HTERT RPE-1 (cell line): Measurements from ENCODE around the gene IGSF5.
"Not testable (repeated sequence)": the region's sequence is repeated elsewhere in the genome, so short reads cannot be mapped to it uniquely, and the experiment has no call there.

Experiments used
- in situ Hi-C: fragments of 300-500 bp; cut with MboI; formaldehyde crosslinking; loops from 4 replicates; pipeline ENCODE4 v1.14.3; 2020; ENCODE audit warnings: low sequenced_read_pairs

IGSF5 gene

GRCh38 chr21:39744883-39745282, at the start of gene IGSF5:
IGSF5 (plus strand) TSS chr21:39745183; CDS start chr21:39745510, 327 bp downstream.
- in situ Hi-C loops, result not testable (repeated sequence)

GRCh38 chr21:39696196-39696595, 48.8 kb upstream of the IGSF5 start:
- in situ Hi-C loops, result no loop called here

DNA sequence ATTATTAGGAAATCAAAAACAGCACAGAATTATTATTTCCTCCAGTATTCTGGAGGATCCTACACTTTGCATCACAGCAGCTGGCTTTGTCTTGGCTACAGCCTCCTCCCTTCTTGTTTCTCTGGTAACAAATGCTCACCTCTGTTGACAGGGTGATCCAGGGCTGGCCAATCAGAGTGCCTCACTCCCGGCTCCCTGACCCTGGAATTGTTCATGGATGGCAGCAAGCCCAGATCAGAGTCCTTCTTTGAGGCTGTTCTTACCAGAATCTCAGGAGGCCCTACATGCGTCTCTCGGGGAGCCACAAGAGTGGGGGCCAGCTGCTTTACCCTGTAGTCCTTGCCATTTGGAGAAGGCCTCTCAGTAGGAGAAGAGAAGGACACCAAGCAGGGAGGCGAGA, 48.4 kb upstream of the IGSF5 start:
- in situ Hi-C loops, result no loop called here

GRCh38 chr21:39700318-39700717, 44.7 kb upstream of the IGSF5 start:
- in situ Hi-C loops, result loop anchor here (25.0 kb wide), 1 partner anchor 188 kb away; no protein-coding TSS in a partner anchor

DNA sequence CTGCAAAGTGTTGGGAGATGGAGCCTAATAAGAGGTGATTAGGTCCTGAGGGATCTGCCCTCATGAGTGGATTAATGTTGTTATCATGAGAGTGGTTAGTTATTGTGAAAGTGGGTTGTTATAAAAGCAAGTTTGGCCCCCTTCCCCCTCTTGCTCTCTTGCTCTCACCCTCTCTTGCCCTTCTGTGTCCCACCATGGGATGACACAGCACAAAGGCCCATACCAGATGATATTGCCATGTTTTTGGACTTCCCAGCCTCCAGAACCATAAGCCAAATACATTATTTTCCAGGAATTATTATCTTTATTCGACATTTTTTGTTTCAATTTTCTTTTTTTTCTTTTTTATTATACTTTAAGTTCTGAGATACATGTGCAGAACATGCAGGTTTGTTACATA, 41.4 kb upstream of the IGSF5 start:
- in situ Hi-C loops, result loop anchor here (25.0 kb wide), 1 partner anchor 191 kb away; no protein-coding TSS in a partner anchor

GRCh38 chr21:39705849-39706248, 39.1 kb upstream of the IGSF5 start:
- in situ Hi-C loops, result loop anchor here (25.0 kb wide), 1 partner anchor 194 kb away; no protein-coding TSS in a partner anchor

DNA sequence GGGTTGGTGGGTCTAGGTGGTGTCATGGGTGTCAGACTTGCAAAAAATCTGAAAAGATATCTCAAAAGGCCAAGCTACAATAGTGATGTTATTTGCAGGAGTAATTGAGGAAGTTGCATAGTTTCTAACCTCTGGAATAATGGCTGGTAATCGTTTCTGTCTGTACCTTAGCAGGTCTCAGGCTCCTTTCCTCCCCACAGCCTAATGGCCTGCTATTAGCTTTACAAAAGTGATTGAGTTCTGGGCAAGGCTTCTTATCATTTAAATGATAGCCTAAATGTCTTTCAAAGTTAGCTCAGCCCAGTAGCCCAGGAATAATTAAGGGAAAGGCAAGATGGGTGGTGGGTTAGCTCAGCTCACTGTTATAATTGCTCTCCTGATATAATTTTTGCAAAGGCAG, 37.7 kb upstream of the IGSF5 start:
- in situ Hi-C loops, result loop anchor here (25.0 kb wide), 1 partner anchor 195 kb away; no protein-coding TSS in a partner anchor

- in situ Hi-C loops, result loop anchor here (25.0 kb wide), 1 partner anchor 199 kb away; no protein-coding TSS in a partner anchor
These were observed 34.1 kb upstream of the IGSF5 start for GRCh38 chr21:39710866-39711265.

- in situ Hi-C loops, result loop anchor here (25.0 kb wide), 1 partner anchor 200 kb away; no protein-coding TSS in a partner anchor
These were observed 32.7 kb upstream of the IGSF5 start for GRCh38 chr21:39712273-39712672.

GRCh38 chr21:39712976-39713375, 32.0 kb upstream of the IGSF5 start:
- in situ Hi-C loops, result loop anchor here (25.0 kb wide), 1 partner anchor 201 kb away; no protein-coding TSS in a partner anchor

DNA sequence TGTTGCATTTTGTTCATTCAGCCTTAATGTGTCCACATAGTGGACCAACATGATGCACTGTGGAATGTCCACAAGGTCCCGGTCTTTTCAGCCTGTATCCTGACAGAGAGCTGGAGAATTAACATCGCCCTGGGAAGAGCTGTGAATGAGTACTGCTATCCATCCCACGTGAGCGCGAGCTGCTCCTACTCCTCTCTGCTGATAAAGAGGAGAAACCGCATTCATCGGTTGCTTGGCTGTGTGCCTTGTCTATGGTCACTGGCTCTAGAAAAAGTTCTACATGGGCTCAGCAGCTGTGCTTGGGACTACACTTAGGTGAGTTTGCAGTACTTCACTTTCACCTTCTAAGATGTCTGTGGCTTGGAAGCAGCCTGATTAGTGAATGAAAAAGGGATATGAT, 31.1 kb upstream of the IGSF5 start:
- in situ Hi-C loops, result loop anchor here (25.0 kb wide), 1 partner anchor 202 kb away; no protein-coding TSS in a partner anchor

GRCh38 chr21:39714331-39714730, 30.7 kb upstream of the IGSF5 start:
- in situ Hi-C loops, result loop anchor here (25.0 kb wide), 1 partner anchor 202 kb away; no protein-coding TSS in a partner anchor

DNA sequence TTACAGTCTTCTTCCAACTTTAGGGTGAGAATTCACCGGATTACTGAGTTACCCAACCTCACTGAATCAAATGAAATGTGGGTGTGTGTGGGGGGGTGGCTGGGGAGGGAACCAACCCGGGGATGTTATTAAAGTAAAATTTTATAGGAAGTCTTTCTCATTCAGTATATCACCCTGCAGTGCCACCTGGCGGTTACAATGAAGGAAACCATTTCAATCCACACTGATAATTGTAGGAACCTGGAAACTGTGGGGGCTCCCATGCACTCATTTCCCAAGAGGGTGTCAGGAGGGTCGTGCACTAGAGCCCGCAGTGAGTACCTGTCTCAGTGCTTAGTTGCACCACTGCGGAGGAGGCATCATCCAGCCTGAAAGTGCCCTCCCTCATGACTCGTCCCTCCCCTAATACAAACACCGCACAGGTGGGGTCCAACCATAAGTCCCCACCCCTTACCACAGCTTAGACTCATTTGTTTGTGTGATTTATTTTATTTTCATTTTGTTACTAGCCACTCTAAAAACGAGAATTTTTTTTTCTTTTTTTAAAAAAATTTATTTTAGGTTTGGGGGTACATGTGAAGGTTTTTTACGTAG, 29.1 kb upstream of the IGSF5 start:
- in situ Hi-C loops, result loop anchor here (25.0 kb wide), 1 partner anchor 204 kb away; no protein-coding TSS in a partner anchor

DNA sequence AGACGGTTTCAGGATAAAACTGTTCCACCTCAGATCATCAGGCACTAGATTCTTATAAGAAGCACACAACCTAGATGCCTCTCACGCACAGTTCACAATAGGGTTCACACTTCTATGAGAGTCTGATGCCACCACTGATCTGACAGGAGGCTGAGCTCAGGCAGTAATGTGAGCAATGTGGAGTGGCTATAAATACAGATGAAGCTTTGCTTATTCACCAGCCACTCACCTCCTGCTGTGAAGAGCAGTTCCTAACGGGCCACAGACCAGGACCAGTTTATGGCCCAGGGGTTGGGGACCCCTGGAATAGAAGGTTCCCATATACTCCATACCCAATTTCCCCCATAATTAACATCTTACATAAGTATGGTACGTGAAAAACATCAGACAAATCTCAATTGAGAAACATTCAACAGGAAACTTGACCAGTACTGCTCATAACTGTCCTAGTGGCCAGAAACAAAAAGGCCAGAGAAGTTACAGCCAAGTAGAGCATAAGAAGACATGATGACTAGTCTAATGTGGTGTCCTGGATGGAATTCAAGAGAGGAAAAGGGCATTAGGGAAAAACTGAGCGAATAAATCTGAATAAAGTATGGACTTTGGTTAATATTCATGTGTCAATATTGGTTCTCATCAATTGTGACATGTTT, 24.7 kb upstream of the IGSF5 start:
- in situ Hi-C loops, result loop anchor here (25.0 kb wide), 1 partner anchor 208 kb away; no protein-coding TSS in a partner anchor

DNA sequence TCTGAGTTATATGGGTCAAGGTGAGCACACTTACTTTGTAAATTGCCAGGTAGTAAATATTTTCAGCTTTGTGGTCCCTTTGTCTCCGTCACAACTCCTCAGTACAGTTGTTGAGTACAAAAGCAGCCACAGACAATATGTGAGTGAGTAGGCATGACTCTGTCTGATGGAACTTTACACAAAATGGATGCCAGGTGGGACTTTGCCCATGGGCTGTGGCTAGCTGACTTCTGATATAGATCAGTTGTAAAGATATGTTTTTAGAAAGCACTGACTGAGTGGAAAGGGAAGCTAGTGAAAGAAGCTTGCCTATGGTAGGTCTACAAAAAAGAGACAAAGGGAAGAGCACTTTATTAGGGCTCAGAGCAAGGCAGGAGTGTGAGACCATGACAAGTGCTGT, 23.1 kb upstream of the IGSF5 start:
- in situ Hi-C loops, result loop anchor here (25.0 kb wide), 1 partner anchor 210 kb away; no protein-coding TSS in a partner anchor

DNA sequence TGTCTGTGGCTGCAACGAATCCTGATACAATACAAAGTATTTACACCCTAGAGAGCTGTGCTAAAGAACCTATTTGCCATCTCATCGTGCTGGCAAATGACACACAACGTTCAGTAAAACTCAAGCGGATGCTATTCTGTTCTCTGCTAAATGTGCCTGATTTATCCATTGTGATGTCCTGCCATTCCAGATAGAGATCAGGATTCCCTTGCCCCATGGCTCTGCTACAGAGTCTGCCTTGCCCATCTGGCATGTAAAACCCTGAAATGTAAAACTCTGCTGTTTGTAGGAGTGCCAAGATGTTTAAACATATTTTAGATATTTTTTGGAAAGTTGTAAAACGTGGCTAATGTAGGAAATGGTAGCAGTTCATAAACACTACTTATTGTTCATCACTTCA, 20.0 kb upstream of the IGSF5 start:
- in situ Hi-C loops, result loop anchor here (25.0 kb wide), 1 partner anchor 213 kb away; no protein-coding TSS in a partner anchor

- in situ Hi-C loops, result no loop called here
These were observed 18.9 kb upstream of the IGSF5 start for GRCh38 chr21:39726133-39726532.

GRCh38 chr21:39727401-39728120, 17.4 kb upstream of the IGSF5 start:
- in situ Hi-C loops, result no loop called here

- in situ Hi-C loops, result no loop called here
These were observed 16.6 kb upstream of the IGSF5 start for GRCh38 chr21:39728341-39728740.

GRCh38 chr21:39730418-39731157, 14.4 kb upstream of the IGSF5 start:
- in situ Hi-C loops, result no loop called here
